ENCODE measurements around the gene ITPKC. TPM values are rescaled to one million over a fixed set of nuclear protein-coding genes. Genes with fewer than 3 reads are reported as not detected.

The ITPKC gene
- polyA plus RNA-seq, 1 donor from 2014 or later: 16.8 TPM

DNA sequence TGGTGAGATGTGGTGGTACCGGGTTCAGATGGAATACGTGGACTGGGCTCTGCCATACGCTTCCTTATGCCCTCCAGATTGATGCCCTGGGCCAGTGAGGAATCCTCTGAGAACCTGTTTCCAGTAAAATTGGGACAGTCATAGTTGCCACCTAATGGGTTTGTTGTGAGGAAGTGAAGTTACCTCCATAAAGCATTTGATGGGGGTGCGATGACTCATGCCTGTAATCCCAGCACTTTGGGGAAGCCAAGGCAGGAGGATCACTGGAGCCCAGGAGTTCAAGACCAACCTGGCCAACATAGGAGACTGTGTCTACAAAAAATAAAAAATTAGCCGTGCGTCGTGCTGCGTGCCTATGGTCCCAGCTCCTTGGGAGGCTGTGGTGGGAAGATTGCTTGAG is 38.9 kb downstream of the ITPKC start:
- H3K9me2 ChIP-seq (ENCODE audit: insufficient read depth, low read length): no peaks in the 10 kb centered on the region
- no peaks in the 10 kb centered on the region for H3K27me3 ChIP-seq (ENCODE audit: insufficient read depth, low read depth, low read length)
- no peak overlapping the region for H3K4me3 ChIP-seq (ENCODE audit: low read length)
- TF ChIP-seq RAD21 (conservative IDR thresholded peaks at IDR 0.05) (no peak), SMC3 (conservative IDR thresholded peaks at IDR 0.05; ENCODE audit: poor library complexity) (no peak), MXI1 (conservative IDR thresholded peaks at IDR 0.05; ENCODE audit: poor library complexity, severe bottlenecking) (no peak), EZH2 (IDR thresholded peaks at IDR 0.05; ENCODE audit: borderline replicate concordance, insufficient read depth, low read length, poor library complexity, severe bottlenecking) (no peak), TAF1 (IDR thresholded peaks at IDR 0.05; ENCODE audit: low read depth) (no peak), EP300 (conservative IDR thresholded peaks at IDR 0.05; ENCODE audit: poor library complexity, severe bottlenecking) (no peak), POLR2AphosphoS5 (IDR thresholded peaks at IDR 0.05) (no peak)
- TF ChIP-seq, protein P1, sequence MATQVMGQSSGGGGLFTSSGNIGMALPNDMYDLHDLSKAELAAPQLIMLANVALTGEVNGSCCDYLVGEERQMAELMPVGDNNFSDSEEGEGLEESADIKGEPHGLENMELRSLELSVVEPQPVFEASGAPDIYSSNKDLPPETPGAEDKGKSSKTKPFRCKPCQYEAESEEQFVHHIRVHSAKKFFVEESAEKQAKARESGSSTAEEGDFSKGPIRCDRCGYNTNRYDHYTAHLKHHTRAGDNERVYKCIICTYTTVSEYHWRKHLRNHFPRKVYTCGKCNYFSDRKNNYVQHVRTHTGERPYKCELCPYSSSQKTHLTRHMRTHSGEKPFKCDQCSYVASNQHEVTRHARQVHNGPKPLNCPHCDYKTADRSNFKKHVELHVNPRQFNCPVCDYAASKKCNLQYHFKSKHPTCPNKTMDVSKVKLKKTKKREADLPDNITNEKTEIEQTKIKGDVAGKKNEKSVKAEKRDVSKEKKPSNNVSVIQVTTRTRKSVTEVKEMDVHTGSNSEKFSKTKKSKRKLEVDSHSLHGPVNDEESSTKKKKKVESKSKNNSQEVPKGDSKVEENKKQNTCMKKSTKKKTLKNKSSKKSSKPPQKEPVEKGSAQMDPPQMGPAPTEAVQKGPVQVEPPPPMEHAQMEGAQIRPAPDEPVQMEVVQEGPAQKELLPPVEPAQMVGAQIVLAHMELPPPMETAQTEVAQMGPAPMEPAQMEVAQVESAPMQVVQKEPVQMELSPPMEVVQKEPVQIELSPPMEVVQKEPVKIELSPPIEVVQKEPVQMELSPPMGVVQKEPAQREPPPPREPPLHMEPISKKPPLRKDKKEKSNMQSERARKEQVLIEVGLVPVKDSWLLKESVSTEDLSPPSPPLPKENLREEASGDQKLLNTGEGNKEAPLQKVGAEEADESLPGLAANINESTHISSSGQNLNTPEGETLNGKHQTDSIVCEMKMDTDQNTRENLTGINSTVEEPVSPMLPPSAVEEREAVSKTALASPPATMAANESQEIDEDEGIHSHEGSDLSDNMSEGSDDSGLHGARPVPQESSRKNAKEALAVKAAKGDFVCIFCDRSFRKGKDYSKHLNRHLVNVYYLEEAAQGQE (IDR thresholded peaks at IDR 0.05; ENCODE audit: borderline replicate concordance): no peak
- TF ChIP-seq, protein P2, sequence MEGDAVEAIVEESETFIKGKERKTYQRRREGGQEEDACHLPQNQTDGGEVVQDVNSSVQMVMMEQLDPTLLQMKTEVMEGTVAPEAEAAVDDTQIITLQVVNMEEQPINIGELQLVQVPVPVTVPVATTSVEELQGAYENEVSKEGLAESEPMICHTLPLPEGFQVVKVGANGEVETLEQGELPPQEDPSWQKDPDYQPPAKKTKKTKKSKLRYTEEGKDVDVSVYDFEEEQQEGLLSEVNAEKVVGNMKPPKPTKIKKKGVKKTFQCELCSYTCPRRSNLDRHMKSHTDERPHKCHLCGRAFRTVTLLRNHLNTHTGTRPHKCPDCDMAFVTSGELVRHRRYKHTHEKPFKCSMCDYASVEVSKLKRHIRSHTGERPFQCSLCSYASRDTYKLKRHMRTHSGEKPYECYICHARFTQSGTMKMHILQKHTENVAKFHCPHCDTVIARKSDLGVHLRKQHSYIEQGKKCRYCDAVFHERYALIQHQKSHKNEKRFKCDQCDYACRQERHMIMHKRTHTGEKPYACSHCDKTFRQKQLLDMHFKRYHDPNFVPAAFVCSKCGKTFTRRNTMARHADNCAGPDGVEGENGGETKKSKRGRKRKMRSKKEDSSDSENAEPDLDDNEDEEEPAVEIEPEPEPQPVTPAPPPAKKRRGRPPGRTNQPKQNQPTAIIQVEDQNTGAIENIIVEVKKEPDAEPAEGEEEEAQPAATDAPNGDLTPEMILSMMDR (IDR thresholded peaks at IDR 0.05; ENCODE audit: poor library complexity, severe bottlenecking): no peak
- H3K36me3 ChIP-seq (ENCODE audit: insufficient read depth, low read length): no peaks in the 10 kb centered on the region
- H3K27ac ChIP-seq (ENCODE audit: low read length): no peak overlapping the region
- H3F3A ChIP-seq (ENCODE audit: insufficient read depth, low read length, poor library complexity, severe bottlenecking): no peaks in the 10 kb centered on the region
- H3K4me2 ChIP-seq (ENCODE audit: low read length): no peak overlapping the region
- H3K9me3 ChIP-seq (ENCODE audit: low read length): no peaks in the 10 kb centered on the region
- H3K9ac ChIP-seq (ENCODE audit: low read length): no peak overlapping the region
- H4K20me1 ChIP-seq (ENCODE audit: insufficient read depth): no peaks in the 10 kb centered on the region
- H3K79me2 ChIP-seq (replicated peaks; ENCODE audit: insufficient read depth, low read length): peaks cover 37% of the 10 kb centered on the region
- no peak overlapping the region for H2AFZ ChIP-seq (ENCODE audit: low read depth, low read length)

DNA sequence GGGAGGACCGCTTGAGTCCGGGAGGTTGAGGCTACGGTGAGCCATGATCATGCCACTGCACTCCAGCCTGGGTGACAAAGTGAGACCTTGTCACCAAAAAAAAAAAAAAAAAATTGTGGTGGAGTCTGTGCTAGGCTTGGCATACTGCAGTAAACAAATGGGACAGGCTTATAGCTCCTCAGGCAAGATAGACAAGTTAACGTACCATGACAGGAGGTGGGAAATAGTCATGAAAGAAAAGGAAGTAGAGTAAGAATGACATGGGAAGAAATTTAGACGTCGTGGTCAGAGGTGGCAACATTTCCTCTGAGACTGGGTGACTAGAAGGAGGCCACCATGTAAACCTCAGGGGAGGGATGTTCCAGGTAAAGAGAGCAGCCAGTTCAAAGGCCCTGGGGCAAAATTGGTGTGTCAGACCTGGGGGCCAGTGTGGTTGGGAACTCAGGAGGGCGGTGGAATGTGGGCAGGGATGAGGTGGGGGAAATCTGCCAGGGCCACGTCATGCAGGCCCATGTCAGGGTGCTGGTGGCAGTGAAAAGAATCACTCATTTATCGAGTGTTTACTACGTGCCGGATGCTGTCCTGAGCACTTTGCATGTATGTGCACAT is 39.7 kb downstream of the ITPKC start:
- H3K4me3 ChIP-seq (ENCODE audit: low read length): no peak overlapping the region
- H2AFZ ChIP-seq (ENCODE audit: low read depth, low read length): no peak overlapping the region
- peaks cover 35% of the 10 kb centered on the region for H3K79me2 ChIP-seq (replicated peaks; ENCODE audit: insufficient read depth, low read length)
- H3K9me3 ChIP-seq (ENCODE audit: low read length): no peaks in the 10 kb centered on the region
- H4K20me1 ChIP-seq (ENCODE audit: insufficient read depth): no peaks in the 10 kb centered on the region
- no peak overlapping the region for H3K4me2 ChIP-seq (ENCODE audit: low read length)
- no peaks in the 10 kb centered on the region for H3K9me2 ChIP-seq (ENCODE audit: insufficient read depth, low read length)
- no peak overlapping the region for H3K27ac ChIP-seq (ENCODE audit: low read length)
- no peaks in the 10 kb centered on the region for H3K27me3 ChIP-seq (ENCODE audit: insufficient read depth, low read depth, low read length)
- no peaks in the 10 kb centered on the region for H3F3A ChIP-seq (ENCODE audit: insufficient read depth, low read length, poor library complexity, severe bottlenecking)
- TF ChIP-seq EZH2 (IDR thresholded peaks at IDR 0.05; ENCODE audit: borderline replicate concordance, insufficient read depth, low read length, poor library complexity, severe bottlenecking) (no peak), POLR2AphosphoS5 (IDR thresholded peaks at IDR 0.05) (no peak), MXI1 (conservative IDR thresholded peaks at IDR 0.05; ENCODE audit: poor library complexity, severe bottlenecking) (no peak), TAF1 (IDR thresholded peaks at IDR 0.05; ENCODE audit: low read depth) (no peak), RAD21 (conservative IDR thresholded peaks at IDR 0.05) (no peak)
- TF ChIP-seq, protein P2 (IDR thresholded peaks at IDR 0.05; ENCODE audit: poor library complexity, severe bottlenecking): no peak
- no peaks in the 10 kb centered on the region for H3K36me3 ChIP-seq (ENCODE audit: insufficient read depth, low read length)
- no peak overlapping the region for H3K9ac ChIP-seq (ENCODE audit: low read length)

Data from neural cell (in vitro differentiated cells).